Middle frontal gyrus (tissue), 1 donor: ENCODE results near the gene SNIP1.
"Not testable (repeated sequence)": the region's sequence is repeated elsewhere in the genome, so short reads cannot be mapped to it uniquely, and the experiment has no call there.

Experiments
- DNase-seq: peaks from one replicate; pipeline ENCODE4 v3.0.0-alpha.2; 2015; ENCODE audit warnings: low spot score; ENCODE audit errors: extremely low spot score

Gene SNIP1

GRCh38 chr1:37553927-37554808 lies at the start of gene SNIP1:
SNIP1 (minus strand) TSS chr1:37554293; CDS start chr1:37554229, 64 bp downstream.
- peak; percentile 92 for DNase-seq

- no peak for DNase-seq
Observed at GRCh38 chr1:37602750-37603694, 48.9 kb upstream of the SNIP1 start.

- DNase-seq: no peak
Observed at GRCh38 chr1:37601441-37601840, 47.3 kb upstream of the SNIP1 start.

- DNase-seq: no peak
Observed at GRCh38 chr1:37599940-37600339, 45.8 kb upstream of the SNIP1 start.

GRCh38 chr1:37596182-37596667 lies 42.1 kb upstream of the SNIP1 start:
- DNase-seq: no peak

GRCh38 chr1:37595440-37596181 lies 41.5 kb upstream of the SNIP1 start, which contains the start of gene GNL2:
GNL2 (minus strand) TSS chr1:37595937; CDS start chr1:37595822, 115 bp downstream.
- peak; percentile 94 for DNase-seq

- no peak for DNase-seq
Observed at GRCh38 chr1:37593726-37594125, 39.6 kb upstream of the SNIP1 start.

- DNase-seq: no peak
Observed at GRCh38 chr1:37588939-37589338, 34.8 kb upstream of the SNIP1 start.

- not testable (repeated sequence) for DNase-seq
Observed at GRCh38 chr1:37584544-37584943, 30.5 kb upstream of the SNIP1 start.

- no peak for DNase-seq
Observed at GRCh38 chr1:37575692-37576091, 21.6 kb upstream of the SNIP1 start.

- DNase-seq: no peak
Observed at GRCh38 chr1:37574834-37575480, 20.9 kb upstream of the SNIP1 start.

- DNase-seq: no peak
Observed at GRCh38 chr1:37570528-37571334, 16.6 kb upstream of the SNIP1 start.

- no peak for DNase-seq
Observed at GRCh38 chr1:37567023-37567422, 12.9 kb upstream of the SNIP1 start.

GRCh38 chr1:37564892-37565291 lies 10.8 kb upstream of the SNIP1 start:
- DNase-seq: no peak

GRCh38 chr1:37562984-37563383 lies 8.9 kb upstream of the SNIP1 start:
- DNase-seq: no peak

- DNase-seq: no peak
Observed at GRCh38 chr1:37561133-37562132, 7.3 kb upstream of the SNIP1 start.

- DNase-seq: no peak
Observed at GRCh38 chr1:37560401-37561132, 6.5 kb upstream of the SNIP1 start.

GRCh38 chr1:37559957-37560379 lies 5.9 kb upstream of the SNIP1 start:
- DNase-seq: not testable (repeated sequence)
